ENCODE data around the gene SPINT1. TPM values are rescaled to one million over a fixed set of nuclear protein-coding genes. Genes with fewer than 3 reads are reported as not detected.

Gene SPINT1
- total and polyA plus RNA-seq, 2 of the 13 experiments (the other 11 are each of a cell fraction or from before 2014, with no cell fraction given) = 0.49 to 2.5 TPM

DNA sequence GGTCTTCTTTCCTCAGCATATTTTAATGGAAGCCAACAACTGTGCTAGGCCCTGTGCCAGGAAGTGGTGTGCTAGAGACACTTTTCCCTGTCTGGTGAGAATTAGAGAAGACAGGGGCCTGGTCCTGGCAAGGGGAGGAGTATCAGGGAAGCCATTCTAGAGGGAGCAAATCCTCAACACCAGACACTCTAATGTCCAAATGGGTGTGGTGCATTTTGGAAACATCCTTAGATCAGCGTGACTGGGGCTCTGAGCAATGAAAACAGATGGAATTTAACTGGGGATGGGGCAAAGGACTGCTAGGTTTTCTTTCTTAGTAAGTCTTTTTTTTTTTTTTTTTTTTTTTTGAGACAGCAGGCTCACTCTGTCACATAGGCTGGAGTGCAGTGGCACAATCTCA, 42.7 kb downstream of the SPINT1 start (continued):
- TF ChIP-seq MBD4 (IDR thresholded peaks at IDR 0.05; ENCODE audit: borderline replicate concordance, low read length) (no peak), MEIS1 (CRISPR knock-in tag; IDR thresholded peaks at IDR 0.05; ENCODE audit: borderline replicate concordance) (no peak), ZNF549 (CRISPR knock-in tag; IDR thresholded peaks at IDR 0.05) (no peak), ZNF432 (CRISPR knock-in tag; IDR thresholded peaks at IDR 0.05; ENCODE audit: borderline replicate concordance) (no peak), KDM4B (CRISPR knock-in tag; IDR thresholded peaks at IDR 0.05) (no peak), MED13 (CRISPR knock-in tag; IDR thresholded peaks at IDR 0.05) (no peak), ZNF292 (CRISPR knock-in tag; IDR thresholded peaks at IDR 0.05; ENCODE audit: borderline replicate concordance, low read depth) (no peak), FOXK1 (CRISPR knock-in tag; IDR thresholded peaks at IDR 0.05; ENCODE audit: borderline replicate concordance, low read depth) (no peak), DPF2 (CRISPR knock-in tag; IDR thresholded peaks at IDR 0.05; ENCODE audit: borderline replicate concordance, low read depth) (no peak), MEIS2 (CRISPR knock-in tag; IDR thresholded peaks at IDR 0.05) (no peak), CCAR2 (optimal IDR thresholded peaks at IDR 0.05; ENCODE audit: low read depth, low read length) (no peak)
- TF ChIP-seq, protein P1, sequence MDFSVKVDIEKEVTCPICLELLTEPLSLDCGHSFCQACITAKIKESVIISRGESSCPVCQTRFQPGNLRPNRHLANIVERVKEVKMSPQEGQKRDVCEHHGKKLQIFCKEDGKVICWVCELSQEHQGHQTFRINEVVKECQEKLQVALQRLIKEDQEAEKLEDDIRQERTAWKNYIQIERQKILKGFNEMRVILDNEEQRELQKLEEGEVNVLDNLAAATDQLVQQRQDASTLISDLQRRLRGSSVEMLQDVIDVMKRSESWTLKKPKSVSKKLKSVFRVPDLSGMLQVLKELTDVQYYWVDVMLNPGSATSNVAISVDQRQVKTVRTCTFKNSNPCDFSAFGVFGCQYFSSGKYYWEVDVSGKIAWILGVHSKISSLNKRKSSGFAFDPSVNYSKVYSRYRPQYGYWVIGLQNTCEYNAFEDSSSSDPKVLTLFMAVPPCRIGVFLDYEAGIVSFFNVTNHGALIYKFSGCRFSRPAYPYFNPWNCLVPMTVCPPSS (IDR thresholded peaks at IDR 0.05) = no peak

DNA sequence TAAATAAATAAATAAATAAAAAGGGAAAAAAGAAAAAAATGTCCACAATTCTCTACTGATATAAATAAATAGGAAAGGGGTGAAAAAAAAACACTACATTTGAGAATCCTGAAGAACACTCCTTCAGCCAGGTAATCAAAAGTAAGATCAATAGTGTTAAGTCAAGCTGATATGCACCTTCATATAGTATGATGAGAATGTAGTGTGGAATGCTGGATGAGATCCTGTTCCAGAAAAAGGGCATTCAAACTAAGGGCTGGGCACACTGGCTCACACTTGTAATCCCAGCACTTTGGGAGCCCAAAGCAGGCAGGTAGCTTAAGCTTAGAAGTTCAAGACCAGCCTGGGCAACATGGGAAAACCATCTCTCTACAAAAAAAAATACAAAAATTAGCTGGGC, 45.3 kb downstream of the SPINT1 start:
- ChIA-PET POLR2A (no interaction called here), CTCF (ENCODE audit: low intra/inter-chr PET ratio, low total read pairs) (interaction anchor here (1.2 kb wide), 2 partner anchors 30 to 32 kb away, joined by 3 read pairs; no protein-coding TSS in a partner anchor)
- no peak for FAIRE-seq
- intact Hi-C loops (cut with micrococcal nuclease; ENCODE audit: unreplicated experiment) = no loop called here
- H3K27me3 ChIP-seq (ENCODE audit: control insufficient read depth in 1 of 2, insufficient read depth in 2 of 2, low read length in 2 of 2) = no peaks in the 10 kb centered on the region; a peak in 1 of 5 replicates
- H3K9ac ChIP-seq (ENCODE audit: insufficient read depth, low read depth, low read length) = no peak overlapping the region
- peaks cover 25% of the 10 kb centered on the region for H3K4me1 ChIP-seq (ENCODE audit: insufficient read depth, low read length)
- no peaks in the 10 kb centered on the region for H4K20me1 ChIP-seq (ENCODE audit: insufficient read depth, low read length)
- no TSS peak for BruUV-seq (replicated peaks)
- ATAC-seq = no peak
- no peaks in the 10 kb centered on the region for H3K9me3 ChIP-seq (ENCODE audit: low read length)
- H3K4me2 ChIP-seq (ENCODE audit: low read depth, low read length) = no peak overlapping the region
- no peaks in the 10 kb centered on the region for H3K79me2 ChIP-seq (ENCODE audit: insufficient read depth, low read length)
- H3K36me3 ChIP-seq (replicated peaks in 1 of 2; ENCODE audit: control insufficient read depth in 1 of 2, insufficient read depth in 2 of 2, low read length in 2 of 2) = no peaks in the 10 kb centered on the region
- no peak overlapping the region for H3K4me3 ChIP-seq (replicated peaks in 1 of 3; ENCODE audit: insufficient read depth in 1 of 3, low read depth in 2 of 3, low read length in 3 of 3)
- in situ Hi-C loops (cut with HindIII; ENCODE audit: extremely low pct_ligation_motif_present, low pct_unique_long_range_greater_than_20kb) = no loop called here
- DNase-seq (ENCODE audit: low spot score) = no peak
- H3K27ac ChIP-seq (ENCODE audit: extremely low read length, insufficient read depth, low read length) = no peak overlapping the region
- H2AFZ ChIP-seq (ENCODE audit: low read length) = no peak overlapping the region
- TF ChIP-seq, protein P2, sequence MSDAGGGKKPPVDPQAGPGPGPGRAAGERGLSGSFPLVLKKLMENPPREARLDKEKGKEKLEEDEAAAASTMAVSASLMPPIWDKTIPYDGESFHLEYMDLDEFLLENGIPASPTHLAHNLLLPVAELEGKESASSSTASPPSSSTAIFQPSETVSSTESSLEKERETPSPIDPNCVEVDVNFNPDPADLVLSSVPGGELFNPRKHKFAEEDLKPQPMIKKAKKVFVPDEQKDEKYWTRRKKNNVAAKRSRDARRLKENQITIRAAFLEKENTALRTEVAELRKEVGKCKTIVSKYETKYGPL (CRISPR knock-in tag; IDR thresholded peaks at IDR 0.05) = no peak
- TF ChIP-seq, protein P3, sequence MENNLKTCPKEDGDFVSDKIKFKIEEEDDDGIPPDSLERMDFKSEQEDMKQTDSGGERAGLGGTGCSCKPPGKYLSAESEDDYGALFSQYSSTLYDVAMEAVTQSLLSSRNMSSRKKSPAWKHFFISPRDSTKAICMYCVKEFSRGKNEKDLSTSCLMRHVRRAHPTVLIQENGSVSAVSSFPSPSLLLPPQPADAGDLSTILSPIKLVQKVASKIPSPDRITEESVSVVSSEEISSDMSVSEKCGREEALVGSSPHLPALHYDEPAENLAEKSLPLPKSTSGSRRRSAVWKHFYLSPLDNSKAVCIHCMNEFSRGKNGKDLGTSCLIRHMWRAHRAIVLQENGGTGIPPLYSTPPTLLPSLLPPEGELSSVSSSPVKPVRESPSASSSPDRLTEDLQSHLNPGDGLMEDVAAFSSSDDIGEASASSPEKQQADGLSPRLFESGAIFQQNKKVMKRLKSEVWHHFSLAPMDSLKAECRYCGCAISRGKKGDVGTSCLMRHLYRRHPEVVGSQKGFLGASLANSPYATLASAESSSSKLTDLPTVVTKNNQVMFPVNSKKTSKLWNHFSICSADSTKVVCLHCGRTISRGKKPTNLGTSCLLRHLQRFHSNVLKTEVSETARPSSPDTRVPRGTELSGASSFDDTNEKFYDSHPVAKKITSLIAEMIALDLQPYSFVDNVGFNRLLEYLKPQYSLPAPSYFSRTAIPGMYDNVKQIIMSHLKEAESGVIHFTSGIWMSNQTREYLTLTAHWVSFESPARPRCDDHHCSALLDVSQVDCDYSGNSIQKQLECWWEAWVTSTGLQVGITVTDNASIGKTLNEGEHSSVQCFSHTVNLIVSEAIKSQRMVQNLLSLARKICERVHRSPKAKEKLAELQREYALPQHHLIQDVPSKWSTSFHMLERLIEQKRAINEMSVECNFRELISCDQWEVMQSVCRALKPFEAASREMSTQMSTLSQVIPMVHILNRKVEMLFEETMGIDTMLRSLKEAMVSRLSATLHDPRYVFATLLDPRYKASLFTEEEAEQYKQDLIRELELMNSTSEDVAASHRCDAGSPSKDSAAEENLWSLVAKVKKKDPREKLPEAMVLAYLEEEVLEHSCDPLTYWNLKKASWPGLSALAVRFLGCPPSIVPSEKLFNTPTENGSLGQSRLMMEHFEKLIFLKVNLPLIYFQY (CRISPR knock-in tag; IDR thresholded peaks at IDR 0.05; ENCODE audit: borderline replicate concordance) = no peak
- TF ChIP-seq ZFYVE20 (CRISPR knock-in tag; IDR thresholded peaks at IDR 0.05; ENCODE audit: borderline replicate concordance, low read depth) (no peak), BORCS8-MEF2B (CRISPR knock-in tag; IDR thresholded peaks at IDR 0.05) (no peak), ARNTL (CRISPR knock-in tag; IDR thresholded peaks at IDR 0.05) (no peak), FOXK1 (CRISPR knock-in tag; IDR thresholded peaks at IDR 0.05; ENCODE audit: borderline replicate concordance, low read depth) (no peak)
- TF ChIP-seq, protein P4, sequence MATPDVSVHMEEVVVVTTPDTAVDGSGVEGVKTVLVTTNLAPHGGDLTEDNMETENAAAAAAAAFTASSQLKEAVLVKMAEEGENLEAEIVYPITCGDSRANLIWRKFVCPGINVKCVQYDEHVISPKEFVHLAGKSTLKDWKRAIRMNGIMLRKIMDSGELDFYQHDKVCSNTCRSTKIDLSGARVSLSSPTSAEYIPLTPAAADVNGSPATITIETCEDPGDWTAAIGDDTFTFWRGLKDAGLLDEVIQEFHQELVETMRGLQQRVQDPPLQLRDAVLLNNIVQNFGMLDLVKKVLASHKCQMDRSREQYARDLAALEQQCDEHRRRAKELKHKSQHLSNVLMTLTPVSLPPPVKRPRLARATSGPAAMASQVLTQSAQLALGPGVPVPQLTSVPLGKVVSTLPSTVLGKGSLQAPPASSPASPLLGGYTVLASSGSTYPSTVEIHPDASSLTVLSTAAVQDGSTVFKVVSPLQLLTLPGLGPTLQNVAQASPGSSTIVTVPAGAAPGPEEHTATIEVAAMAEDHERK (CRISPR knock-in tag; IDR thresholded peaks at IDR 0.05; ENCODE audit: low read depth) = no peak
